RPMI7951 (cell line): ENCODE data around the gene TRIM5. TPM values are rescaled to one million over a fixed set of nuclear protein-coding genes. Genes with fewer than 3 reads are reported as not detected.
"Not testable (repeated sequence)": the region's sequence is repeated elsewhere in the genome, so short reads cannot be mapped to it uniquely, and the experiment has no call there.

ENCODE experiments used
- DNase-seq: peaks from one replicate; pipeline ENCODE4 v3.0.0-alpha.2; 2012; ENCODE audit warnings: low read depth
- total RNA-seq: library from RNA; depleted of rRNA; stranded (reverse); fragments of >200 nt; shearing (Covaris generic); gene quantifications from 2 replicates; pipeline ENCODE4 v1.2.3, GENCODE V29; 2014; rRNA removed

Gene TRIM5, protein sequence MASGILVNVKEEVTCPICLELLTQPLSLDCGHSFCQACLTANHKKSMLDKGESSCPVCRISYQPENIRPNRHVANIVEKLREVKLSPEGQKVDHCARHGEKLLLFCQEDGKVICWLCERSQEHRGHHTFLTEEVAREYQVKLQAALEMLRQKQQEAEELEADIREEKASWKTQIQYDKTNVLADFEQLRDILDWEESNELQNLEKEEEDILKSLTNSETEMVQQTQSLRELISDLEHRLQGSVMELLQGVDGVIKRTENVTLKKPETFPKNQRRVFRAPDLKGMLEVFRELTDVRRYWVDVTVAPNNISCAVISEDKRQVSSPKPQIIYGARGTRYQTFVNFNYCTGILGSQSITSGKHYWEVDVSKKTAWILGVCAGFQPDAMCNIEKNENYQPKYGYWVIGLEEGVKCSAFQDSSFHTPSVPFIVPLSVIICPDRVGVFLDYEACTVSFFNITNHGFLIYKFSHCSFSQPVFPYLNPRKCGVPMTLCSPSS
- 14.8 and 17.8 TPM in 2 replicates for total RNA-seq

DNA sequence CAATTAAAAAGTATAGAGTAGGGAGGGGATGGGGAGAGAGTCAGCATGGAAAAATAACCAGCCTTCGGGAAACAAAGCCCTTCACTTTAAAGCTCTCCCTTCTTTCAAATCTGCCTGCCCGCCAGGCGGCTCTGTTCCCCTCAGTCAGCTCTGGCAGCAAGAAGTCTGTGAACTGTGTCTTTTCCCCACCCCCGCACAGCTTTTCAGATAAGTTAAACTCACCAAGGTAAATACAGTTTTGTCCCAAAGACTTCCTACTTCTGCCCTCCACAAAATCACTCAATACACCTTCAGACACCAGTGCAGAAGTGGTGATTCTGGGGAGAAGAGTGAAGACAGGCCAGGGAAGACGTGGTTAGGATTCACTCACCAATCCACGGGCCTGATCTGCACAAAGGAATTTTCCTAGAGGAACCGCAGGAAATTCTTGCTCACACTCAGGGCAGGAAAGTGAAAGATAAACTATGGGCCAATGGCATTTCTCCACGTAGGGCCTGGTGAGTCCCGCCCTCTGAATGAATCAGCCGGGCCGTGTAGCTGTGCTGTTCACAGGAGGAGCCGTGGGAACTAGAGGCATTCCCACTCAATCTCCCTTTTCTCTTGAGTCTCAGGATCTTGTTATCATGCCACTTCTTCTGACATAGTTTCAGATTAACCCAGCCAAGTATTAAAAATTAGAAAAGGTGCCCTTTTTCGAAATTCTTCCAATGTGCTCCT, at the start of gene TRIM5:
TRIM5 (minus strand) TSS at position 429 of the 717 bp plus-strand sequence. CDS start 4,897 bp downstream, outside the sequence.
- peak; percentile 95 for DNase-seq

DNA sequence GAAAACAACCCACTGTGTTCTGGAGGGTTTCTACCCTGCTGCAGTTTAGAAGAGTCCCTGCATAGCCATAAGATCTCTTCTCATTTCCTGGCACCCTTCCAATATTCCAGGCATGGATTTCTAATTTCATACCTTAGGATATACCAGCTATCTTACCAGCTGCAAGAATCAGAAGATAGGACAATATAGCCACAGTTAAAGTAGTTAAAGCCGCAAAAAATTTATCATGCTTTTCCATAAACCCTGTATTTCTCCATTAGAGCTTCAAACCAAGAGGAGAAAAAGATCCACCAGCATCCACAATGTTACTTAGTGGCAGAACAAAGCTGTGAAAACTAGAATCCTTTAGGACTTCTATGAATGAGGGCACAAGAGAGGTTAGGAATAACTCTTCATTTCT, 42.8 kb upstream of the TRIM5 start:
- DNase-seq = no peak

DNA sequence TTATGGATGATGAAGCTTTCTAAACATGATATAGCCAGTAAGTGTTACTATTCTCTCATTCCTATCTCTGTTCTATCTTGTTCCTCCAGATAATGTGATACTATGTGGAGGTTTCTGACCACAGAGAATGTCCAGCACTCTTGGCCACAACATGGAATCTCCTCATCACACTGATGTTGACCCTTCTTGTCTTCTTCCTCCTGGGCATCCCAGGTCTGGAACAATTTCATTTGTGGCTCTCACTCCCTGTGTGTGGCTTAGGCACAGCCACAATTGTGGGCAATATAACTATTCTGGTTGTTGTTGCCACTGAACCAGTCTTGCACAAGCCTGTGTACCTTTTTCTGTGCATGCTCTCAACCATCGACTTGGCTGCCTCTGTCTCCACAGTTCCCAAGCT, 41.5 kb upstream of the TRIM5 start:
- DNase-seq = no peak

DNA sequence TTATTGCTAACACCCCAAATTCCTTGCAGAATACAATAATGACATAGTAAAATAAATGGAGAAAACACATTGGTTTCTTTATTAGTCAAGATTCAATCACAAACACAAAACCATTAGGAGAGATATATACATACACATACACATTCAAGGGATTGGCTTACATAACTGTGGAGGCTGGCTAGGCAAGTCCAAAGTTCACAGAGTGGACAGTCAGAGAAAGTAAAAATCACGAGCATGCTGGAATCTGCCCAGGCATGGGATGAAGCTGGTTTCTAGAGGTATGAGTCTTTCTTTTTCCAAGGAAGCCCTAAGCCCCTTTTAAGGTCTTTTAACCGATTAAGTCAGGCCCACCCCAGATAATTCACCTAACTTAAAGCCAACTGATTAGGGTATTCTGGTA, 37.7 kb upstream of the TRIM5 start:
- DNase-seq = no peak

DNA sequence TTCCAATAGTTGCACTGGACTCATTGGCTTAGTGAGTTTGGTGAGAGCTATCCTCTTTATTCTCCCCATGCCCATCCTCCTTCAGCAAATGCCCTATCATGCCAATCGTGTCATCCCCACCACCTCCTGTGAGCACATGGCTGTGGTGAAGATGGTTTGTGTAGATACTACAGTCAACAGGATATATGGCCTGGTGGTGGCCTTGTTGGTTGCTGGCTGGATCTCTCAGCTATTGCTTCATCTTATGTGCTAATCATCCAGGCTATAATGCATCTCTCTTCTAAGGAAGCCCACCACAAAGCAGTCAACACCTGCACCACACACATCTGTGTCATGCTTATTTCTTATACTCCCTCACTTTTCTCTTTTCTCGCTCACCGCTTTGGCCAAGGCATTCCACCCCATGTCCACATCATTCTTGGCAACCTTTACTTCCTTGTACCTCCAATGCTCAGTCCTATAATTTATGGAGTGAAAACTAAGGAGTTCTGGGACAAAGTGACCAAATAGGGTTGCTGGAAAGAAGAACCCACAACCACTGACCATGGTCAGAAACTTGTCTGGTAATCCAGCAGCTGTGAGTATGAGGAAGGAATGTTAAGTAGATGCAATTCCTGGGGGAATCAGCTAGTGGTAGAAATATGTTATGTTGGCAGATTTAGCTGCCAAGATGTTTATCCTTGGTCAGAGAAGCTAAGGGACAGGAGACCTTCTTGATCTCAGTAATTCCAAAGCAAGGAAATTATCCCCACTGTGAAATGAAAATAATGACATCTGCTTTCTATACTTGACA, 35.0 kb upstream of the TRIM5 start:
- no peak for DNase-seq

DNA sequence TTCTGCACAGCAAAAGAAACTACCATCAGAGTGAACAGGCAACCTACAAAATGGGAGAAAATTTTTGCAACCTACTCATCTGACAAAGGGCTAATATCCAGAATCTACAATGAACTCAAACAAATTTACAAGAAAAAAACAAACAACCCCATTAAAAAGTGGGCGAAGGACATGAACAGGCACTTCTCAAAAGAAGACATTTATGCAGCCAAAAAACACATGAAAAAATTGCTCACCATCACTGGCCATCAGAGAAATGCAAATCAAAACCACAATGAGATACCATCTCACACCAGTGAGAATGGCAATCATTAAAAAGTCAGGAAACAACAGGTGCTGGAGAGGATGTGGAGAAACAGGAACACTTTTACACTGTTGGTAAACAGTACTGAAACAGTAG, 31.6 kb upstream of the TRIM5 start:
- DNase-seq = not testable (repeated sequence)

DNA sequence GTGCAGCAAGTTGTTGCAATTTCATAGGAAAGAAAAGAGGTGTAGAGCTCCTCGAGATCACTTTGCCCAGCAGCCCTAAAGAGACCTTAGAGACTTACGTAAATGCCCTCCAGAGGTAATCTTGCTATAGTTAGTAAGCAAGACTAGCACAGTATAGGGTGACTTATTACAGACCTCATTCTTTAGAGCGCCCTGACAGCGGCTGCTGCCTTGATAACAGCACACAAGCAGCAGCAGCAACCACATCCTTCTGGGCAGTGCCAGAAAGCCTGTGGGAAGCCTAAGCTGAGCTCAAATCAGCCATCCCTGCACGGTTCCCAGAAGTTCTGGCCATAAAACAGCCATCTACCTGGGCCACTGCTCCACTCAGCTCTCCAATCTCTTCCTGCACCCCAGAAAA, 28.8 kb upstream of the TRIM5 start:
- no peak for DNase-seq

DNA sequence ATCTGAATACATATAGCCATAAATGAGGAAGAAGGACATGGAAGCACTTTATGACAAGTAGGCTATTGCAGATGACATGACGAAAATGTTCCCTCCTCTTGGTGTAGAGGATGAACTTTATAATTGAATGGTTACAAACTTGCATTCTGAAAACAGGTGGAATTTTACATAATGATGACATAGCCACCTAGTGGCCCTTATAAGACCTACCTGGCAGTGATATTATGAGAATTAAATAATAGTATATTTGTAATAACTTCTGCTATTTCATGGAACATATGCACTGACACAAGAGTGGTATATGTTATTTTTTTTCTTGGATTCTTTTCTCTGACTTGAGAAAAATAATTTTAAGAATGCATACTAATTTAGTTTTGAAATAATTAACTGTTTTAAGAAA, 27.6 kb upstream of the TRIM5 start:
- DNase-seq = peak; percentile 6

DNA sequence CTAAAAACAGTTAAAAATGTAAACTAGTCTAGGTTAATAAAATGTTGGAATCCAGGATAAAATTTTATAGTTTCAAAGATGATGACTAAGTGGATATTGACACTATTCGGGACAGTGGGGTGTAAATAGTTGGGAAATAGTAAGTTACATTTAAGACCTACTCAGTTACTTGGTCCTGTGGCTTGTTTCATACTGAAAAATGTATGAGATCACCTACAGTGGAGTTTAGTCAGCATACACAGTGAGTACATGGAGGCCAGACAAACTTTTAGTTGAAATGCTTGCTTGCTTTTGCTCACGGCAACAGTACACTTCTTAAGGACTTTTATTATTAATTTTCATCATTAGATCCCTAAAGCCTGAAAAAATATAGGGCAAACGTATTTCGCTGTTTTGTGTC, 20.8 kb upstream of the TRIM5 start:
- DNase-seq = no peak

DNA sequence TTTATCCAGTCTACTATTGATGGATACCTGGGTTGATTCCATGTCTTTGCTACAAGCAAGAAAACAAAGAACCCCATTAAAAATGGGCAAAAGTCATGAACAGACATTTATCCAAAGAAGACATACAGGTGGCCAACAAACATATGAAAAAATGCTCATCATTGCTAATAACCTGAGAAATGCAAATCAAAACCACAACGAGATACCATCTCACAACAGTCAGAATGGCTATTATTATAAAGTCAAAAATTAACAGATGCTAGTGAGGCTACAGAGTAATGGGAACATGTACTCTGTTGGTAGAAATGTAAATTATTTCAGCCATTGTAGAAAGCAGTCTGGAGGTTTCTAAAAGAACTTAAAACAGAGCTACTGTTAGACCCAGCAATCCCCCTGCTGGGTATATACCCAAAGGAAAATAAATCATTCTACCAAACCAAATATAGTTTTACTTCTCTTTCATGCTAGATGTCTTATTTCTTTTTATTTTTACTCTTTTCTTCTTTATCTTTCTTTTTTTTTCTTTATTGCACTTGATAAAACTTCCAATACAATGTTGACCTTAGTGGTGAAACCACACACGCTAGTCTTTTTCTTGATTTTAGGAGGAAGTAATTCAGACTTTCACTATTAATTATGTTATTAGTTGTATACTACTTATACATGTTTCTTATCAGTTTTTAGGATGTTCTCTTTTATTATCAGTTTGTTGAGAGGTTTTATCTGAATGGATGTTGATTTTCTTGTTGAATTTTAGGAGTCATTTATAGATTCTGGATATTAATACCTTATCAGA, 19.1 kb upstream of the TRIM5 start:
- DNase-seq = no peak

DNA sequence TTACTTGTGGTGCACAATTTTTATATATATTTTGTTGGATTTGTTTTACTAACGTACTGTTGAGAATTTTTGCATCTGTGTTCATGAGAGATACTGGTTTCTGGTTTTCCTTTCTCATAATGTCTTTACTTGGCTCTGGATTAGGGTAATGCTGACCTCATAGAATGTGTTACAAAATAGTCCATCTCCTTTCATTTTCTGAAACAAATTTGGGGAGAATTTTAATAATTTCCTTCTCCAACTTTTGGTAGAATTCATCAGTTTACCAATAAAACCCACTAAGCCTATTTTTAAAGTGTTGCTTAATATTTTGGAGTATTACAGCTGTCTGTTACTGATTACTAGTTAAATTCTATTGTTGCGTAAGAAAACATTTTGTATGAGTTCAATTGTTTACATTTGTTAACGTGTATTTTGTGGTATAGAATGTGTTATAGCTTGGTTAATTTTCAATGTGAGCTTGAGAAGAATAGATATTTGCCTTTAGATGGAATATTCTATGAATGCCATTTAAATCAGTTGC, 16.2 kb upstream of the TRIM5 start:
- DNase-seq = no peak

DNA sequence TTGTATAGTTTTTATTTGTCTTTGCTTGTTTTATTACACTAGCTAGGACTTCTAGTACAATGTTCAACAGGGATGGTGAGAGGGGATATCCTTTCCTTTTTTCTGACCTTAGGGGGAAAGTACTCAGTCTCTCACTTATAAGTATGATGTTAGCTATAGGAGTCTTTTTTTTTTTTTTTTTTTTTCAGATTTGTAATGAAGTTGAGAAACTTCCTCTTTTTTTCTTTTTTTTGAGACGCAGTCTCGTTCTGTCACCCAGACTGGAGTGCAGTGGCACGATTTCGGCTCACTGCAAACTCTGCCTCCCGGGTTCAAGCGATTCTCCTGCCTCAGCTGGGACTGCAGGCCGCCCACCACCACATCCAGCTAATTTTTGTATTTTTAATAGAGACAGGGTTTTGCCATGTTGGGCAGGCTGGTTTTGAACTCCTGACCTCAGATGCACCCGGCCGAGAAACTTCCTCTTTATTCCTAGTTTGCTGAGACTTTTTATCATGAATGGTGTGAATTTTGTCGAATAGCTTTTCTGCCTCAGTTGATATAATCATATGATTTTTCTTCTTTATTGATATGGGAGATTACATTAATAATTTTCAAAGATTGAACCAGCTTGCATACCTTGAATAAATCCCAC, 15.7 kb upstream of the TRIM5 start:
- DNase-seq = no peak

DNA sequence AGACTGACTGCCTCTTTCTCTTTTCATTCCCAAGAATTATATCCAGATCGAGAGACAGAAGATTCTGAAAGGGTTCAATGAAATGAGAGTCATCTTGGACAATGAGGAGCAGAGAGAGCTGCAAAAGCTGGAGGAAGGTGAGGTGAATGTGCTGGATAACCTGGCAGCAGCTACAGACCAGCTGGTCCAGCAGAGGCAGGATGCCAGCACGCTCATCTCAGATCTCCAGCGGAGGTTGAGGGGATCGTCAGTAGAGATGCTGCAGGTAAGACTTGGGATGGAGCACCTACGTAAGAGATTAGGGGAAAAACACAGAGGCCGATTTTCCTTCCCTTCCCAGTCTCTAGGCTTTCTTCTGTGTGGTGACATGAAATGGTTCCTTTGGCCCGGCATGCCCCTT, 13.4 kb upstream of the TRIM5 start:
- DNase-seq = no peak

DNA sequence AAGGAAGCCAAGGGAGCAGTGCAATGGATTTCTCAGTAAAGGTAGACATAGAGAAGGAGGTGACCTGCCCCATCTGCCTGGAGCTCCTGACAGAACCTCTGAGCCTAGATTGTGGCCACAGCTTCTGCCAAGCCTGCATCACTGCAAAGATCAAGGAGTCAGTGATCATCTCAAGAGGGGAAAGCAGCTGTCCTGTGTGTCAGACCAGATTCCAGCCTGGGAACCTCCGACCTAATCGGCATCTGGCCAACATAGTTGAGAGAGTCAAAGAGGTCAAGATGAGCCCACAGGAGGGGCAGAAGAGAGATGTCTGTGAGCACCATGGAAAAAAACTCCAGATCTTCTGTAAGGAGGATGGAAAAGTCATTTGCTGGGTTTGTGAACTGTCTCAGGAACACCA, 11.3 kb upstream of the TRIM5 start:
- DNase-seq = peak; percentile 8

DNA sequence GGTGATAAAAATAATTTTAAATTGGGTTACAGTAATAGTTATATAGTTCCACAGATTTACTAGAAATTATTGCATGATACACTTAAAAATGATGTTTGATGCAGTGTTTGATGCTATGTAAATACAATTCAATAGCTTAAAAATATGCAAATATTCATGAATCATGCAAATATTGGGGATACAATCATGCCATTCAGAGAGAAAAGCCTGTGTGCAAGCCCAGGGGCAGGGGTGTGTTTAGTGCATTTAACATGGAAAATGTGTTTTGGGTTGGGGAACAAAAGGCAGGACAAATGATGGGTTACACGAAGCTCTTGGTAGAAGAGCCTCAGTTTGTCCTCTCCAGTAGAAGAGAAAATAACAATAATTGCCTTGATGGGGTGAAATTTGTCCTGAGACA, 10.7 kb upstream of the TRIM5 start:
- no peak for DNase-seq

DNA sequence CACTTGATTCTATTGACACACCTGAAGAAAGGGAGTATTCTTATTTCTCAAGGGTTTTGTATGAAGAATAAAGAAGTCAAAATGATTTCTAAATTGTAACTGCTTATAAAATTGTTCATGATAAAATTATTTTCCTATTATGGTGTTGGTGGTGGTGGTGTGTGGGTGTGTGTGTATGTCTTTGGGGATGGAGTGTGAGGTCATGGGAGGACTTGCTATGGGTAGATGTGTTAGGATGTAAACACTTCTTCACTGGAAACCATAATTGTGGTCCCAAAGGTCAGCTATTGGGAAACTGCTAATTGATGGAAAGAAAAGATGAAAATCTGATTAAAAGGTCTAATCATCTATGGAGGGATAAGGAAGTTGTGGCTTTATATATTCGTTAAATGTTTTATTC, 9.8 kb upstream of the TRIM5 start:
- no peak for DNase-seq

DNA sequence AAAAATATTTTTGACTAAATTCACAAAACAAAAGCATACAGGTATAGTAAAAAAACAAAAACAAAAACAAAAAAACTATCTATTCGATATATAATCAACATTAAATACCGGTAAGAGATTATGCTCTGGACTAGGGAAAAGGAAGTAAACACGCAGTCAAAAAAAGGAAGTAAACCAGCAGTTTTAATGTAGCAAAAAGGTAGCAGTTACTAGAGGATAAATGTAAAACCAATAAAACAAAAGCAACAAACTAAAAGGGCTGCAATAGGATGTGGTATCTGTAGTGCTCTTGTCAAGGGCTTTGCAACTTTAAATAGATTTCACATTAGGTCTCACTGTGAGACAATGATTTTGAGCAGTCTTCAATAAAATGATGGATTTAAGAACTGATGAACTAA, 7.1 kb upstream of the TRIM5 start:
- DNase-seq = no peak

DNA sequence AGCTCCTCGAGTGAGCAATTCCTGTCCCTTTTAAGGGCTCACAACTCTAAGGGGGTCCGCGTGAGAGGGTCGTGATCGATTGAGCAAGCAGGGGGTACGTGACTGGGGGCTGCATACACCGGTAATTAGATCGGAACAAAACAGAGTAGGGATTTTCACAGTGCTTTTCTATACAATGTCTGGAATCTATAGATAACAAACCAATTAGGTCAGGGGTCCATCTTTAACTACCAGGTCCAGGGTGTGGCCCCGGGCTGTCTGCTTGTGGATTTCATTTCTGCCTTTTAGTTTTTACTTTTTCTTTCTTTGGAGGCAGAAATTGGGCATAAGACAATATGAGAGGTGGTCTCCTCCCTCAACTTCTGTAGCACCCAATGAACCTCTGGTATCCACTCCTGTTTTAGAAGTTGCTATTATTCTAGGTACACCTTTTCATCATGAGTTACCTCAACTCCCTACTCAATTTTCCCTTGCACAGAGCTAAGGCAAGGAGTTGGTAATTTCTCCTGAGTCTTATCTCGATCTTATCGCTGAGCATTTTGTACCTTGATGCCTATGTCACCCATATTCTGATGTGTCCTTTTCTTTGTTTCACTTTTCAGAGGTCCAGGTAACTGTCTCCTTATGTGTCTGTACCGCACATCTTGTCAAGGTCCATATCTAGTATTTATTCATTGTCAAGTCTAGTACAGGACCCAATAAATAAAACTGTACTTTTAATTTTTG, 6.5 kb upstream of the TRIM5 start:
- not testable (repeated sequence) for DNase-seq

DNA sequence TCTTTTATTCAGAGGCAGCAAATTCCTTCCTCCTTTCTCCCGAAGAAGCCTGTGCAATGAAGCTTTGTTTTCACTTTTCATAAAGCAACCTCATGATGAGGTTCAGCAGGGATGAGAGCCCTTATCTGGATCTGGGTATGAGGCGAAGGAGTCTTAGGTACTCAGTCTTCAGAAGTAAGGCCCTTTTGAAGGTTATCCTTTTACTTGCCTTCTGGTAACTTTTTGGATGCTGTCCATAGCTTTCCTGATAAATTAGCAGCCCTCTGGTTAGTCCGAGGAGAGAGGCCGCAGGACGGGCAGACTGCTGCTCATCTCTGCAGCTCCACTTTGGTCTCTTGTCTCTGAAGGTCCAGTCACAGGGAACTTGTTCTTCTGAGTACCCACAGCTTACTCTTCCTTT, 5.9 kb upstream of the TRIM5 start:
- DNase-seq = peak; percentile 9

DNA sequence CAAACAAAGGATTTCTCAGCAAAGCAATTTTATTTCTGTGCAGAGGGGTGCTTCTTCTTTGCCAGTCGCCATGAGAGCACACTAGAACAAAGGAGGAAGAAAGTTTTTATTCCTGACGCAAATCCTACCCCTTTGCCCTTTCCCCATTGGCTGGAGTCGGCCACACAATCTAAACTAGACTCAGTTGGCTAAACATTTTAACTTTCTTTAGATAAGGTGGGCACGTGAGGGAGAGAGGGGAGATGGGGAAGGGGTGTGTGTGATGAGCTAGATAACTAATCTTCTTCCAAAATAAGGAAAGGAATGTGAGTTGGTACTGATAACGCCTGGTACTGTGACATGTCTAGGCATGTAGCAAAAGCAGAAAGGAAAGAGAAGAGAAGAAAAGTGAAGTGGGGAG, 5.3 kb upstream of the TRIM5 start:
- peak; percentile 3 for DNase-seq
